ENCODE results near the gene PPP1R16B.

The PPP1R16B gene

DNA sequence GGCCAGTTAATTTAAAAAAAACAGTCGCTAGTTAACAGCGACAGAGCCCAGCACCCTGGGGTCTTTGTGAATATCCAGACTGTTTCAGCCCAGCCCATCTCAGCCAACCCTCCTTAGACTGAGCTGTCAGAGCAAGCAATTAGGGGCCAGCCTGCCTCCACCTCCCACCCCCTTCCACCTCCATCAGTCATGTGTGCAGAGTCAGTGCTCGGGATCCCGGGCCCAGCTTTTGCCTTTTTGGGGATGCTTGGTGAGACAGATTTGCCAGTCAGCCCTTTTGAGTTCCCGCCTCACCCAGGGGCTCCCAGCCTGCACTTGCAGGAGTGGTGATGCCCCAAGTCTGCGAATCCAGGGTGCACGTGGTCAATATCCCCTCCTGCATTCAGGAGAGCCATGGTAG is 114.2 kb downstream of the PPP1R16B start (continued):
- TF ChIP-seq, protein P1, sequence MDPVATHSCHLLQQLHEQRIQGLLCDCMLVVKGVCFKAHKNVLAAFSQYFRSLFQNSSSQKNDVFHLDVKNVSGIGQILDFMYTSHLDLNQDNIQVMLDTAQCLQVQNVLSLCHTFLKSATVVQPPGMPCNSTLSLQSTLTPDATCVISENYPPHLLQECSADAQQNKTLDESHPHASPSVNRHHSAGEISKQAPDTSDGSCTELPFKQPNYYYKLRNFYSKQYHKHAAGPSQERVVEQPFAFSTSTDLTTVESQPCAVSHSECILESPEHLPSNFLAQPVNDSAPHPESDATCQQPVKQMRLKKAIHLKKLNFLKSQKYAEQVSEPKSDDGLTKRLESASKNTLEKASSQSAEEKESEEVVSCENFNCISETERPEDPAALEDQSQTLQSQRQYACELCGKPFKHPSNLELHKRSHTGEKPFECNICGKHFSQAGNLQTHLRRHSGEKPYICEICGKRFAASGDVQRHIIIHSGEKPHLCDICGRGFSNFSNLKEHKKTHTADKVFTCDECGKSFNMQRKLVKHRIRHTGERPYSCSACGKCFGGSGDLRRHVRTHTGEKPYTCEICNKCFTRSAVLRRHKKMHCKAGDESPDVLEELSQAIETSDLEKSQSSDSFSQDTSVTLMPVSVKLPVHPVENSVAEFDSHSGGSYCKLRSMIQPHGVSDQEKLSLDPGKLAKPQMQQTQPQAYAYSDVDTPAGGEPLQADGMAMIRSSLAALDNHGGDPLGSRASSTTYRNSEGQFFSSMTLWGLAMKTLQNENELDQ (tag by site-specific recombination; IDR thresholded peaks at IDR 0.05; ENCODE audit: low read depth) = no peak
- no peak for TF ChIP-seq ZNF302 (tag by site-specific recombination; IDR thresholded peaks at IDR 0.05; ENCODE audit: low read depth)

DNA sequence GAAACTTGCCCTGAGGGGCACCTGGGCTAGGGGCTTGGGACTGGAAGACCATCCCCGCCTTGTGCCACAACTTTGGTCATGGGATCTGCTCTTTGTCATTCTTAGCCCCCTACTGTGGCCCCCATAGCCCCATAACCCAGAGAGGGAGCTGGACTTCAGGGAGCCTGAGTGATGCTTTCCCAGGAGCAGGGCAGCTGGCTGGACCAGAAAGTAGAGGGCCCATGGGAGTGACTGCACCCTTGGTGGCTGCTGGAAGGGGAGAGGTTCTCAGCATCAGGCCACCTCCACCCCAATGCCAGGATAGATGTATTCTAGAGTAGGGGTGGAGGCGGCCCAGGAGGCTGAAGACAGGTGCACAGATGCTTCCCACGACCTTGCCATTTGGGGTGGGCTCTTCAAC is 114.9 kb downstream of the PPP1R16B start:
- ChIA-PET CTCF (interaction anchor here (0.6 to 1.6 kb wide), 2 partner anchors 22 to 130 kb away, joined by 3 to 8 read pairs; no protein-coding TSS in a partner anchor), POLR2A (no interaction called here)
- TF ChIP-seq, protein P2, sequence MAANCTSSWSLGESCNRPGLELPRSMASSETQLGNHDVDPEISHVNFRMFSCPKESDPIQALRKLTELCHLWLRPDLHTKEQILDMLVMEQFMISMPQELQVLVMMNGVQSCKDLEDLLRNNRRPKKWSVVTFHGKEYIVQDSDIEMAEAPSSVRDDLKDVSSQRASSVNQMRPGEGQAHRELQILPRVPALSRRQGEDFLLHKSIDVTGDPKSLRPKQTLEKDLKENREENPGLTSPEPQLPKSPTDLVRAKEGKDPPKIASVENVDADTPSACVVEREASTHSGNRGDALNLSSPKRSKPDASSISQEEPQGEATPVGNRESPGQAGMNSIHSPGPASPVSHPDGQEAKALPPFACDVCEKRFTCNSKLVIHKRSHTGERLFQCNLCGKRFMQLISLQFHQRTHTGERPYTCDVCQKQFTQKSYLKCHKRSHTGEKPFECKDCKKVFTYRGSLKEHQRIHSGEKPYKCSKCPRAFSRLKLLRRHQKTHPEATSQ (tag by site-specific recombination; IDR thresholded peaks at IDR 0.05) = no peak
- TF ChIP-seq ZNF146 (tag by site-specific recombination; IDR thresholded peaks at IDR 0.05) (no peak), ZNF514 (tag by site-specific recombination; IDR thresholded peaks at IDR 0.05) (no peak), FEZF1 (tag by site-specific recombination; IDR thresholded peaks at IDR 0.05) (no peak), ZNF830 (tag by site-specific recombination; IDR thresholded peaks at IDR 0.05; ENCODE audit: low read depth) (no peak), ZNF335 (tag by site-specific recombination; conservative IDR thresholded peaks at IDR 0.05) (no peak), SCRT1 (tag by site-specific recombination; IDR thresholded peaks at IDR 0.05; ENCODE audit: borderline replicate concordance) (no peak), ZNF510 (tag by site-specific recombination; IDR thresholded peaks at IDR 0.05; ENCODE audit: insufficient replicate concordance) (no peak), SP3 (tag by site-specific recombination; IDR thresholded peaks at IDR 0.05) (no peak), ZNF473 (tag by site-specific recombination; IDR thresholded peaks at IDR 0.05) (no peak)
- TF ChIP-seq, protein P3, sequence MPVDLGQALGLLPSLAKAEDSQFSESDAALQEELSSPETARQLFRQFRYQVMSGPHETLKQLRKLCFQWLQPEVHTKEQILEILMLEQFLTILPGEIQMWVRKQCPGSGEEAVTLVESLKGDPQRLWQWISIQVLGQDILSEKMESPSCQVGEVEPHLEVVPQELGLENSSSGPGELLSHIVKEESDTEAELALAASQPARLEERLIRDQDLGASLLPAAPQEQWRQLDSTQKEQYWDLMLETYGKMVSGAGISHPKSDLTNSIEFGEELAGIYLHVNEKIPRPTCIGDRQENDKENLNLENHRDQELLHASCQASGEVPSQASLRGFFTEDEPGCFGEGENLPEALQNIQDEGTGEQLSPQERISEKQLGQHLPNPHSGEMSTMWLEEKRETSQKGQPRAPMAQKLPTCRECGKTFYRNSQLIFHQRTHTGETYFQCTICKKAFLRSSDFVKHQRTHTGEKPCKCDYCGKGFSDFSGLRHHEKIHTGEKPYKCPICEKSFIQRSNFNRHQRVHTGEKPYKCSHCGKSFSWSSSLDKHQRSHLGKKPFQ (tag by site-specific recombination; IDR thresholded peaks at IDR 0.05) = no peak
- TF ChIP-seq, protein P4, sequence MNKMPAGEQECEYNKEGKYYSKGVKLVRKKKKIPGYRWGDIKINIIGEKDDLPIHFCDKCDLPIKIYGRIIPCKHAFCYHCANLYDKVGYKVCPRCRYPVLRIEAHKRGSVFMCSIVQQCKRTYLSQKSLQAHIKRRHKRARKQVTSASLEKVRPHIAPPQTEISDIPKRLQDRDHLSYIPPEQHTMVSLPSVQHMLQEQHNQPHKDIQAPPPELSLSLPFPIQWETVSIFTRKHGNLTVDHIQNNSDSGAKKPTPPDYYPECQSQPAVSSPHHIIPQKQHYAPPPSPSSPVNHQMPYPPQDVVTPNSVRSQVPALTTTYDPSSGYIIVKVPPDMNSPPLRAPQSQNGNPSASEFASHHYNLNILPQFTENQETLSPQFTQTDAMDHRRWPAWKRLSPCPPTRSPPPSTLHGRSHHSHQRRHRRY (tag by site-specific recombination; IDR thresholded peaks at IDR 0.05) = no peak
- TF ChIP-seq, protein P5, sequence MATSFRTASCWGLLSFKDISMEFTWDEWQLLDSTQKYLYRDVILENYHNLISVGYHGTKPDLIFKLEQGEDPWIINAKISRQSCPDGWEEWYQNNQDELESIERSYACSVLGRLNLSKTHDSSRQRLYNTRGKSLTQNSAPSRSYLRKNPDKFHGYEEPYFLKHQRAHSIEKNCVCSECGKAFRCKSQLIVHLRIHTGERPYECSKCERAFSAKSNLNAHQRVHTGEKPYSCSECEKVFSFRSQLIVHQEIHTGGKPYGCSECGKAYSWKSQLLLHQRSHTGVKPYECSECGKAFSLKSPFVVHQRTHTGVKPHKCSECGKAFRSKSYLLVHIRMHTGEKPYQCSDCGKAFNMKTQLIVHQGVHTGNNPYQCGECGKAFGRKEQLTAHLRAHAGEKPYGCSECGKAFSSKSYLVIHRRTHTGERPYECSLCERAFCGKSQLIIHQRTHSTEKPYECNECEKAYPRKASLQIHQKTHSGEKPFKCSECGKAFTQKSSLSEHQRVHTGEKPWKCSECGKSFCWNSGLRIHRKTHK (tag by site-specific recombination; IDR thresholded peaks at IDR 0.05) = no peak
- TF ChIP-seq, protein P6, sequence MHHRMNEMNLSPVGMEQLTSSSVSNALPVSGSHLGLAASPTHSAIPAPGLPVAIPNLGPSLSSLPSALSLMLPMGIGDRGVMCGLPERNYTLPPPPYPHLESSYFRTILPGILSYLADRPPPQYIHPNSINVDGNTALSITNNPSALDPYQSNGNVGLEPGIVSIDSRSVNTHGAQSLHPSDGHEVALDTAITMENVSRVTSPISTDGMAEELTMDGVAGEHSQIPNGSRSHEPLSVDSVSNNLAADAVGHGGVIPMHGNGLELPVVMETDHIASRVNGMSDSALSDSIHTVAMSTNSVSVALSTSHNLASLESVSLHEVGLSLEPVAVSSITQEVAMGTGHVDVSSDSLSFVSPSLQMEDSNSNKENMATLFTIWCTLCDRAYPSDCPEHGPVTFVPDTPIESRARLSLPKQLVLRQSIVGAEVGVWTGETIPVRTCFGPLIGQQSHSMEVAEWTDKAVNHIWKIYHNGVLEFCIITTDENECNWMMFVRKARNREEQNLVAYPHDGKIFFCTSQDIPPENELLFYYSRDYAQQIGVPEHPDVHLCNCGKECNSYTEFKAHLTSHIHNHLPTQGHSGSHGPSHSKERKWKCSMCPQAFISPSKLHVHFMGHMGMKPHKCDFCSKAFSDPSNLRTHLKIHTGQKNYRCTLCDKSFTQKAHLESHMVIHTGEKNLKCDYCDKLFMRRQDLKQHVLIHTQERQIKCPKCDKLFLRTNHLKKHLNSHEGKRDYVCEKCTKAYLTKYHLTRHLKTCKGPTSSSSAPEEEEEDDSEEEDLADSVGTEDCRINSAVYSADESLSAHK (tag by site-specific recombination; IDR thresholded peaks at IDR 0.05) = no peak
- TF ChIP-seq, protein P7, sequence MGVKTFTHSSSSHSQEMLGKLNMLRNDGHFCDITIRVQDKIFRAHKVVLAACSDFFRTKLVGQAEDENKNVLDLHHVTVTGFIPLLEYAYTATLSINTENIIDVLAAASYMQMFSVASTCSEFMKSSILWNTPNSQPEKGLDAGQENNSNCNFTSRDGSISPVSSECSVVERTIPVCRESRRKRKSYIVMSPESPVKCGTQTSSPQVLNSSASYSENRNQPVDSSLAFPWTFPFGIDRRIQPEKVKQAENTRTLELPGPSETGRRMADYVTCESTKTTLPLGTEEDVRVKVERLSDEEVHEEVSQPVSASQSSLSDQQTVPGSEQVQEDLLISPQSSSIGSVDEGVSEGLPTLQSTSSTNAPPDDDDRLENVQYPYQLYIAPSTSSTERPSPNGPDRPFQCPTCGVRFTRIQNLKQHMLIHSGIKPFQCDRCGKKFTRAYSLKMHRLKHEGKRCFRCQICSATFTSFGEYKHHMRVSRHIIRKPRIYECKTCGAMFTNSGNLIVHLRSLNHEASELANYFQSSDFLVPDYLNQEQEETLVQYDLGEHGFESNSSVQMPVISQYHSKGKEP (tag by site-specific recombination; IDR thresholded peaks at IDR 0.05) = no peak
- H3K4me3 ChIP-seq (ENCODE audit: low read depth, low read length) = no peak overlapping the region
- H3K9me3 ChIP-seq (ENCODE audit: control insufficient read depth, insufficient read depth, low read depth, low read length) = no peaks in the 10 kb centered on the region
- no peak overlapping the region for H3K27ac ChIP-seq (ENCODE audit: extremely low read depth, low read depth, low read length)
- H3K36me3 ChIP-seq (ENCODE audit: control insufficient read depth in 2 of 2, insufficient read depth in 1 of 2, low read length in 2 of 2) = no peaks in the 10 kb centered on the region
- H3K4me1 ChIP-seq (ENCODE audit: control insufficient read depth, insufficient read depth, low read length) = no peaks in the 10 kb centered on the region
